GM23248 (cell line): Measurements from ENCODE around the gene DHX58. TPM values are rescaled to one million over a fixed set of nuclear protein-coding genes. Genes with fewer than 3 reads are reported as not detected.

Source experiments
- DNase-seq: peaks from one replicate; pipeline ENCODE4 v3.0.0-alpha.2; 2015
- H2AFZ ChIP-seq: fragments of 200-600 bp; sonication (generic); 2 replicates; pipeline ENCODE4 v1.6.1; 2016; ENCODE audit warnings: antibody characterized with exemption
- H3F3A ChIP-seq: fragments of 200-600 bp; sonication (generic); 2 replicates; pipeline ENCODE4 v1.6.1; 2016; ENCODE audit warnings: mild to moderate bottlenecking, antibody characterized with exemption, mixed run types; ENCODE audit not compliant: insufficient read depth
- H3K27ac ChIP-seq: fragments of 200-600 bp; sonication (generic); 2 replicates; pipeline ENCODE4 v1.5.1; 2016; ENCODE audit warnings: mild to moderate bottlenecking
- H3K27me3 ChIP-seq: fragments of 200-600 bp; sonication (generic); replicated peaks from 2 replicates; pipeline ENCODE4 v1.6.1; 2016; ENCODE audit warnings: mild to moderate bottlenecking; ENCODE audit not compliant: insufficient read depth
- H3K36me3 ChIP-seq: fragments of 200-600 bp; sonication (generic); 2 replicates; pipeline ENCODE4 v1.6.1; 2016; ENCODE audit warnings: low read depth, mild to moderate bottlenecking
- H3K4me1 ChIP-seq: fragments of 200-600 bp; sonication (generic); 2 replicates; pipeline ENCODE4 v1.6.1; 2016; ENCODE audit warnings: mild to moderate bottlenecking; ENCODE audit not compliant: insufficient read depth
- H3K4me2 ChIP-seq: fragments of 200-600 bp; sonication (generic); one replicate; pipeline ENCODE4 v1.6.1; 2016; ENCODE audit warnings: mild to moderate bottlenecking; ENCODE audit not compliant: unreplicated experiment
- H3K4me3 ChIP-seq: fragments of 200-600 bp; sonication (generic); 2 replicates; pipeline ENCODE4 v1.5.1; 2016; ENCODE audit warnings: mild to moderate bottlenecking
- H3K79me2 ChIP-seq: fragments of 200-600 bp; sonication (generic); 2 replicates; pipeline ENCODE4 v1.6.1; 2016; ENCODE audit warnings: mild to moderate bottlenecking; ENCODE audit not compliant: insufficient read depth
- H3K9ac ChIP-seq: fragments of 200-600 bp; sonication (generic); 2 replicates; pipeline ENCODE4 v1.6.1; 2016; ENCODE audit warnings: mild to moderate bottlenecking
- H3K9me2 ChIP-seq: fragments of 200-600 bp; sonication (generic); 2 replicates; pipeline ENCODE4 v1.6.1; 2016; ENCODE audit warnings: mixed run types, mild to moderate bottlenecking, moderate library complexity; ENCODE audit not compliant: insufficient read depth
- H3K9me3 ChIP-seq: fragments of 200-600 bp; sonication (generic); one replicate; pipeline ENCODE4 v1.6.1; 2017; ENCODE audit warnings: low read depth
- H4K20me1 ChIP-seq: fragments of 200-600 bp; sonication (generic); 2 replicates; pipeline ENCODE4 v1.6.0; 2016; ENCODE audit not compliant: insufficient read depth
- EZH2 ChIP-seq: fragments of 200-600 bp; sonication (generic); IDR thresholded peaks from 2 replicates; pipeline ENCODE4 v1.6.1; 2018; ENCODE audit warnings: antibody characterized with exemption, mild to moderate bottlenecking; ENCODE audit not compliant: insufficient read depth, poor library complexity, severe bottlenecking
- EZH2phosphoT487 ChIP-seq: fragments of 200-600 bp; sonication (generic); IDR thresholded peaks from 2 replicates; pipeline ENCODE4 v1.6.1; 2018; ENCODE audit warnings: antibody characterized with exemption, moderate library complexity, mild to moderate bottlenecking, low read depth; ENCODE audit not compliant: insufficient read depth
- WGBS, 2 experiments: methylation state at CpG; one replicate each; pipeline ENCODE4 v1.1.6; 2015 to 2017; ENCODE audit warnings: low lambda C conversion rate in 2 of 2, low coverage in 1 of 2; ENCODE audit errors: missing lambda C conversion rate in 2 of 2; 5-methylcytosine and 5-hydroxymethylcytosine counted together
- in situ Hi-C: fragments of 300-500 bp; cut with MboI; formaldehyde crosslinking; loops from 2 replicates; pipeline ENCODE4 v1.15.0; 2020
- polyA plus RNA-seq: library from polyadenylated mRNA; unstranded; fragments of >200 nt; fragmentation: Nextera tagmentation; extraction: Ambion mirVana; gene quantifications from 2 replicates; pipeline ENCODE4 v1.2.1, GENCODE V29; 2016
- total RNA-seq: library from RNA; depleted of rRNA; stranded (reverse); fragments of >200 nt; shearing (Covaris generic); gene quantifications from 2 replicates; pipeline ENCODE4 v1.2.3, GENCODE V29; 2014

The DHX58 gene
- total and polyA plus RNA-seq, 2 experiments from 2014 or later: 2.0 to 2.5 TPM

DNA sequence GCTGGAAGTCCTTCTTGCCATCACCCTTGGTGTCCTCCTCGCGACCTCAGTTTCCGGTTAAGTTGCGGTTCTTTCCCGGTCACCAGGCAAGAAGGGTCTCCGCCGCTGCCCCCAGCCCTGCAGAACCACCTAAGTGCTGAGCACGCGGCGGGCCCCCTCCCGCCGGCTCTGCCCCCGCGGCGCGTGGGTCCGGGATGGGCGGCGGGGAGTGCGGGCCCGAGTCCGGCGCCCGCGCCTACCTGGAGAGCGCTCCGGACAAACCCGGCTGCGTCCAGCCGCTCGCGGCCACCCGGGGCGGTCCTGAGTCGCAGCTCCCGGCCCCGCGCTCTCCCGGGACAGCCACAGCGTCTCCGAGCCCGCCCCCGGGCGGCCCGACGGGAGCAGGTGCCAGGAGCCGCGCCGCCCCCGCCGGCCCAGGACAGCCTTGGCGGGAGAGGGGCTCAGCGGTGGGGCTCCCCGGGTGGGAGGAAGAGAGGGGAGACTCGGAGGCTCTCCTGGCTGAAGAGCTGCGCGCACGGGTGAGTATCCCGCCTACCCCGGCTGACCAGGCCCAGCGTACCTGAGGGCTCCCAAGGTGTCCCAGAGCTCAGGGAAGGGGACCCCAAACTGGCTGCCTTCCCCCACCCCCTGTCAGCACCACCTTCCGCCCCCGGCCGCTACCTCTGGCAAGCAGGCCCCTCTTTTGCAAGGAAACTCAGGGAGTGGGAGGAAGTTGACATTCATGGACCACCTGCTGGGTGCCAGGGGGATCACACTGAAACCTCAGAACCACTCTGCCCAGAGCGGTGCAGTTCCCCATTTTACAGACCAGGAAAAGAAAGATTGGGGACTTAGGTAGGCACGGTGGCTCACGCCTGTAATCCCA is 40.0 kb downstream of the DHX58 start:
- no peak overlapping the region for H3K27ac ChIP-seq
- TF ChIP-seq EZH2 (peak; percentile 67), EZH2phosphoT487 (no peak)
- H3K27me3 ChIP-seq: peaks cover 16% of the 10 kb centered on the region
- H3K4me1 ChIP-seq: 0 out of 2 replicates have a peak, but pooled peaks cover 4% of the 10 kb centered on the region
- H3K4me2 ChIP-seq: peak overlapping the region; percentile 18
- in situ Hi-C loops: no loop called here
- H2AFZ ChIP-seq: peak overlapping the region; percentile 57
- H3F3A ChIP-seq: no peaks in the 10 kb centered on the region
- H3K9ac ChIP-seq: no peak overlapping the region
- WGBS, 2 experiments: 17 to 19% methylated on average over 42 to 53 of the region's 67 CpGs
- no peaks in the 10 kb centered on the region for H3K79me2 ChIP-seq
- H3K36me3 ChIP-seq: no peaks in the 10 kb centered on the region
- DNase-seq: peak; percentile 34
- no peaks in the 10 kb centered on the region for H3K9me3 ChIP-seq
- H4K20me1 ChIP-seq: no peaks in the 10 kb centered on the region
- peak overlapping the region; percentile 42 for H3K4me3 ChIP-seq
- no peaks in the 10 kb centered on the region for H3K9me2 ChIP-seq

DNA sequence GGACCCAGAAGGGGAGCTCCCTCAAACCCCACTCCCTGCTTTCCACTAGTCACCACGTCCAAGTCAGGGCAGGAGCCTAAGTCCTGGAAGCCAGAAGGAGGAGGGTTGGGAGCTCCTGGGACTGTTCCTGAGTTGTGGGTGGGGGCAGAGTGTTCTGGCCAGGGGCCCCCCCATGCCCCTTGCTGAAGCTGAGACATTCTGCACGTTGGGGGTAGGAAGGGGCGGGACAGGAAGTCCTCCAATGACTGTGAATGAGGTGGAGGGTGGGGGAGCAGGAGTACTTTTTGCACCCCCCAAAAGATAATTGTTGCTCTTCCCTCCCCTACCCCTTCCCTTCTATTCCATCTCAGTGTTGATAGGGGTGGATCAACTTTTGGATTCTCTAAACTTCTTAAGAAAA is 40.7 kb downstream of the DHX58 start:
- H3K36me3 ChIP-seq: no peaks in the 10 kb centered on the region
- no peaks in the 10 kb centered on the region for H3K79me2 ChIP-seq
- DNase-seq: no peak
- TF ChIP-seq EZH2phosphoT487: no peak
- no peak for TF ChIP-seq EZH2
- in situ Hi-C loops: no loop called here
- no peak overlapping the region for H3K27ac ChIP-seq
- peak overlapping the region; percentile 42; the same call in 1 of the 2 replicates for H3K4me3 ChIP-seq
- H3K9me2 ChIP-seq: no peaks in the 10 kb centered on the region
- H3F3A ChIP-seq: no peaks in the 10 kb centered on the region
- peaks cover 16% of the 10 kb centered on the region for H3K27me3 ChIP-seq
- no peaks in the 10 kb centered on the region for H4K20me1 ChIP-seq
- H3K4me2 ChIP-seq: no peak overlapping the region
- WGBS, 2 experiments: 8 to 10% methylated on average over 3 of the region's 3 CpGs
- H3K9me3 ChIP-seq: no peaks in the 10 kb centered on the region
- H3K9ac ChIP-seq: no peak overlapping the region
- peak overlapping the region; percentile 57 for H2AFZ ChIP-seq
- H3K4me1 ChIP-seq: 0 out of 2 replicates have a peak, but pooled peaks cover 4% of the 10 kb centered on the region

DNA sequence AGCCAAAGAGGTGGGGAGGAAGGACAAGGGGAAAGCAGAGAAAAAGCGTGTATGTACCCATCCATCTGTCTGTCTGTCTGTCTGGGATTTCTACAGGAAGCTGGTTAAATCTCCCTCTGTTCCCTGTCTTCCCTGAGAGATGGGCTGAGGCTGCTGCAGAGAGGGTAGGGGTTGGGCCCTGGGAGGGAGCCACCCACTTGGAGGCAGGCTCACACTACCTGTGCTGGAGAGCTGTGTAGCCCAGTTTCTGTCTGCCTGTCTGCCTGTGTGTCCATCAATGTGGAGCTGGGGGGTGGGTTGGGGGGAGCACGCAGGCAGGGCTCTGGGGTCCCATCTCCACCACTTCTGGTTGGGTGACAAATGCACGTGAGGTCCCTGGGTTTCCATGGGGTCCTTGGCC is 43.5 kb downstream of the DHX58 start:
- Histone ChIP-seq H3K9me3 (no peaks in the 10 kb centered on the region), H3K9me2 (no peaks in the 10 kb centered on the region), H3K27me3 (peaks cover 16% of the 10 kb centered on the region), H3K4me3 (no peak overlapping the region), H3K9ac (no peak overlapping the region), H3K4me1 (0 out of 2 replicates have a peak, but pooled peaks cover 4% of the 10 kb centered on the region), H4K20me1 (no peaks in the 10 kb centered on the region), H3K36me3 (no peaks in the 10 kb centered on the region), H3K79me2 (no peaks in the 10 kb centered on the region), H3K4me2 (no peak overlapping the region), H3F3A (no peaks in the 10 kb centered on the region), H3K27ac (no peak overlapping the region), H2AFZ (no peak overlapping the region)
- in situ Hi-C loops: no loop called here
- no peak for TF ChIP-seq EZH2
- no peak for TF ChIP-seq EZH2phosphoT487
- 86 to 96% methylated on average over 2 to 3 of the region's 3 CpGs for WGBS, 2 experiments
- no peak for DNase-seq

- in situ Hi-C loops: no loop called here
- Histone ChIP-seq H3F3A (no peaks in the 10 kb centered on the region), H3K9ac (no peak overlapping the region), H3K9me3 (no peaks in the 10 kb centered on the region), H3K4me3 (no peak overlapping the region), H3K4me2 (no peak overlapping the region), H3K9me2 (no peaks in the 10 kb centered on the region), H2AFZ (no peak overlapping the region), H3K36me3 (no peaks in the 10 kb centered on the region), H3K79me2 (no peaks in the 10 kb centered on the region), H3K4me1 (0 out of 2 replicates have a peak, but pooled peaks cover 4% of the 10 kb centered on the region), H3K27me3 (peaks cover 9% of the 10 kb centered on the region), H3K27ac (no peak overlapping the region), H4K20me1 (no peaks in the 10 kb centered on the region)
- WGBS, 2 experiments: 6 to 7% methylated on average over 12 of the region's 12 CpGs
- TF ChIP-seq EZH2phosphoT487 (no peak), EZH2 (no peak)
- peak; percentile 51 for DNase-seq
Measured at GRCh38 chr17:42067371-42068091, 45.0 kb downstream of the DHX58 start.
